Femur (tissue), 1 donor: ENCODE results near the gene PSMG4.

Experiments used
- DNase-seq: peaks from one replicate; pipeline ENCODE4 v3.0.0-alpha.2; 2017

The PSMG4 gene

DNA sequence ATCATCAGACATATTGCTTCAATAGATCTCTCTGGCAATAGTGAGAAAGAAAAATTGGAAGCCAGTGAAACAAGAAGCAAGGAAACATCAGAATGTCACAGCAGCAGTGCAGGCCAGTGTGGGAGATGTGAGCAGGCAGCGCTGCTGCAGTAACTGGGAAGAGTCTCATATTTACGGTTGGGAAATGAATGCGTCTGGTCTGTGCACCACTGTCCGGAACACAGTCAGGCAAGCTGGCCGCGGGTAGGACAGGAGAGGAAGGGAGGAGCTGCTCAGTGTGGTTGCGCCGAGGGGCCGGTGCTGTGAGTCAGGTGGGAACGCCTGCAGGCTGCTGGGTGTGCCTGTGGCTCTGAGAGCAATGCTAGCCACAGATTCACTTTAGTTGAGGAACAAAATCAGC, 6.4 kb upstream of the PSMG4 start:
- DNase-seq, result no peak

- no peak for DNase-seq
Measured at GRCh38 chr6:3252861-3253596, 5.7 kb upstream of the PSMG4 start.

- no peak for DNase-seq
Measured at GRCh38 chr6:3253597-3253961, 5.2 kb upstream of the PSMG4 start.

GRCh38 chr6:3258201-3258600, 546 bp upstream of the PSMG4 start:
- DNase-seq, result no peak

DNA sequence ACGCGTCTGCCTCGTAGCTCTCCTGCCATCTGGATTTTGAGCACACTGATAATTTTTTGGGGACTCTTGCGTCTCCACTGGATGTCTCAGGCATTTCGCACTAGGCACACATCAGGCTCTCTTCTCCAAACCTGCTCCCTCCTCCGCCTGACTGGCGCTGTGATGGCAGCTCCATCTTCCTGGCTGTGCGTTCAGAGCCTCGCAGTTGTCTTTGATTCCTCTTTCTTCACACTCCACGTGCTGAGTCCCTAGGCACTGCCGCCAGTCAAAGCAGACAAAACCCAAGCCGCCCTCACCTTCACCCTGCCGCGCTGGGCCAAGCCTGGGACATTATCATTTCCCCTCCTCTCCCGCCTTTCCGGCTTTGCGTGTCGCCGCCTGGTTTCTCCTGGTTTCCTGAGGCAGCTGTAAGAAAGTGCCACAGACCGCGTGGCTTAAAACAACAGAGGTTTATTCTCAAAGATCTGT, 778 bp downstream of the PSMG4 start:
- no peak for DNase-seq

- DNase-seq, result no peak
Measured at GRCh38 chr6:3260296-3260695, 1.5 kb downstream of the PSMG4 start.

- DNase-seq, result no peak
Measured at GRCh38 chr6:3260772-3261517, 2.2 kb downstream of the PSMG4 start.

- no peak for DNase-seq
Measured at GRCh38 chr6:3261518-3261820, 2.7 kb downstream of the PSMG4 start.

GRCh38 chr6:3261921-3262320, 3.2 kb downstream of the PSMG4 start:
- no peak for DNase-seq

GRCh38 chr6:3263096-3263495, 4.3 kb downstream of the PSMG4 start:
- no peak for DNase-seq

DNA sequence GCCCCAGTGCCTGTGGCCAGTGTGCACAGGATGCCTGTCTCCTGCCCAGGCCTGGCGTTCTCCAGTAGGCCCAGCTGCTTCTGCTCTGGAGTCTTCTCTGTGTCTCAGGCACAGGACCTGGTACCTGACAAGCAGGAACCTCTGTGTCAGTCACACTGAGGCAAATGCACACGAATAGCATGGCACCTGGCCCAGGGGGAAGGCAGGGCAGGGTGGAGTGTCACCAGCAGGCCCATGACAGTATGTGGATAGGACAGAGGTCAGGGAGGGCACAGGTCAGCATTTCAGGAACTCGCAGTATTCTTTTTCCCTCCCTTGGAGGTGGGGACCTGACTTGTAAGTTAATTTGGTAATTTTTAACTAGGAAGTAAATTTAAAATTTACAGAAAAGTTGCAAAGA, 5.6 kb downstream of the PSMG4 start:
- DNase-seq, result no peak

GRCh38 chr6:3265671-3266070, 6.9 kb downstream of the PSMG4 start:
- no peak for DNase-seq

DNA sequence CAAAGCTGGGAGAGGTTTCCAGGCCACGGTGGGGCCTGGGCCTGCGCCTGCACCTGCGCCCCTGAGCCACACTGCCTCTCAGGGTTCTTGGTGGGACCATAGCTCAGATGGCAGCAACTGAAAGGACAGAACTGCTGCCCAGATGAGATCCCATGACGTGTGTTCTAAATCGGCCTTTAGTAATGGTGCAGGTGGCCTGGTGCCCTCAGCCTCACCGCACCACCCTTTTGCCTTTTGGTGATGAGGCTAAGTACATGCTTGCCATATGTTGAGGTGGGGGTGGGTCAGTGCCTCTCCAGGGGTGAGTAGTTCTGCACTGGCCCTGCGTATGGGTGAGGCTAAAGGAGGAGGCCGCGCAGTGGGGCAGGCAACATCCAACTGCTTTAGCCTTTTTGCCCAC, 7.4 kb downstream of the PSMG4 start:
- no peak for DNase-seq

- DNase-seq, result no peak
Measured at GRCh38 chr6:3267162-3267561, 8.4 kb downstream of the PSMG4 start.

DNA sequence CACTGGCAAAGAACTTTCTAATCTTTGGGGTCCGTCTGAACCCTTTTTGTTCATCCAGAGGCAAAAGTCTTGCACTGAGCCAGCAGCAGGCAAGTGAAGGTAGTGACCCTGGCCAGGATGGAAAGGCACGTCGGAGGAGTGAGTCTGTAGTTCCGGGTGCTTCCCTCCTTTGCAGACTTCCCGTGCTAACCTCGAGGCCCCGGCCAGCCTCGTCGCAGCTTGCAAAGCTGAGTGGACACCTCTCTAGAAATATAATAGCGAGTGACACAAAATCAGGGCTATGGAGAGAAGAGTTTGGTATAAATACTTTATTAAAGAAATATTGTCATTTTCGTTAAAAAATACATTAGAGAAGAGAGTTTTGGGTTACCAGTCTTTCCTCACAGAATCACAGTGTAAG, 9.9 kb downstream of the PSMG4 start:
- no peak for DNase-seq

- DNase-seq, result no peak
Measured at GRCh38 chr6:3269281-3269975, 10.7 kb downstream of the PSMG4 start.

GRCh38 chr6:3270258-3270657, 11.5 kb downstream of the PSMG4 start:
- no peak for DNase-seq

DNA sequence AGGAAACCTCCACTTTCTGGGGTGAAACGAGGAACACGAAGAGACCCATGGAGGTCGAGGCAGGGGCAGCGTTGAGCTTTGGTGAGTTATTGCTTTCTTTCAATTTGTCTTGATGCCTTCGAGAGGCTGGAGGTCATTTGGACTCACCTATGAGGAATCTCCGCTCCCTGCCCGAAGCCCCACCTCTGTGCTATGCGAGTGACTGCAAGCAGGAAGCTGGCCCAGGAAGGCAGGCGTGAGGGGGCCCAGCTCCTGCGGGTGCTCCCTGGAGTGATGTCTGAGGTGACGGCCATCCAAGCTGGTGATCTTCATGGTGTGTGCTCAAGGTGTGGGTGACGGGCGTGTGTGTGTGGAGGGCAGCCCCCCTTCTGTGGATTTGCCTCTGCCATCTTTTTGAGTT, 13.0 kb downstream of the PSMG4 start:
- DNase-seq, result no peak

GRCh38 chr6:3272911-3273547, 14.3 kb downstream of the PSMG4 start:
- DNase-seq, result no peak

DNA sequence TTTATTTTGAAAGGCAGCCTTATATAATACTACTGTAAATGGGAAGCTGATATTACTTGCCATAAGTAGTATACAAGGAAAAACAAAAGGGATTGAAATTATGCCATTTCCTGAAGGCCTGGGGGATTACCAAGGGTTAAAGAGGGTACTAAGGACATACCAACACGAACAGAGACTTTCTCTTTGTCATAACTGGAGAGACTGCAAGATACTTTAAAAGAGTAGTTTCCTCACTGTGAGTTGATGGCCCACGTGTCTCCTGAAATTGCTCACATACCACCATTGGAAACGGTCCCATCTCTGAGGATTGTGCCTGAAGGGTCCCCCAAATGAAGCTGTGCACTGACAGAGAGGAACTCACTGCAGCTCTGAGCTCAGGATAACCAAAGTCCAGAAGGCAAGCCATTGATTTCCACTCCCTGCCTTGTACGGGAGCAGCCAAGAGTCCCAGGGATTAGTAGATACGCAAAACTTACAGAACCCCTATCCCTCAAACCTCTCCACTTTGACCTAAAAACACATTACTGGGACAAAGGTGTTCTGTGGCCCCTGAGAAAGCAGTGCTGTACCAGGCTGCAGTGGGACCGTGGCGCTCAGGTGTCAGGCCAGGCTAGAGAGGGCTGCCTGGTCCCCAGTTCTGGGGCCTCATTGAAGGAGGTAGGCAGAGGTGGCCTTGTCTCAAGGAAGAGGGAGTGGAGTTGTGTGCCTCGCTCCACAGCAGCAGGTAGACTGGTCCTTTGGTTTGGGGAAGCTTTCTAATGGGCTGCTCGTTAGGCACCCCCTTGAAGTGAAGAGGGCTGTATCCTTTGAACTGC, 15.2 kb downstream of the PSMG4 start:
- no peak for DNase-seq

GRCh38 chr6:3276174-3277167, 17.7 kb downstream of the PSMG4 start:
- no peak for DNase-seq
